D721Med (cell line): Measurements from ENCODE around the gene TNNC2.

ENCODE experiments used
- DNase-seq: peaks from one replicate; pipeline ENCODE4 v3.0.0; 2011; ENCODE audit warnings: low spot score; ENCODE audit not compliant: insufficient read length
- FAIRE-seq: peaks from 2 replicates; lab custom pipeline; 2011; peaks lifted over from hg19 to GRCh38; lab: Jason Lieb, UNC
- TF ChIP-seq, protein P1 (sequence below): IDR thresholded peaks from 2 replicates; pipeline ENCODE4 v1.5.1; 2012; ENCODE audit warnings: mild to moderate bottlenecking, control low read depth; ENCODE audit not compliant: insufficient read depth; ENCODE audit errors: missing control alignments

TNNC2 gene

DNA sequence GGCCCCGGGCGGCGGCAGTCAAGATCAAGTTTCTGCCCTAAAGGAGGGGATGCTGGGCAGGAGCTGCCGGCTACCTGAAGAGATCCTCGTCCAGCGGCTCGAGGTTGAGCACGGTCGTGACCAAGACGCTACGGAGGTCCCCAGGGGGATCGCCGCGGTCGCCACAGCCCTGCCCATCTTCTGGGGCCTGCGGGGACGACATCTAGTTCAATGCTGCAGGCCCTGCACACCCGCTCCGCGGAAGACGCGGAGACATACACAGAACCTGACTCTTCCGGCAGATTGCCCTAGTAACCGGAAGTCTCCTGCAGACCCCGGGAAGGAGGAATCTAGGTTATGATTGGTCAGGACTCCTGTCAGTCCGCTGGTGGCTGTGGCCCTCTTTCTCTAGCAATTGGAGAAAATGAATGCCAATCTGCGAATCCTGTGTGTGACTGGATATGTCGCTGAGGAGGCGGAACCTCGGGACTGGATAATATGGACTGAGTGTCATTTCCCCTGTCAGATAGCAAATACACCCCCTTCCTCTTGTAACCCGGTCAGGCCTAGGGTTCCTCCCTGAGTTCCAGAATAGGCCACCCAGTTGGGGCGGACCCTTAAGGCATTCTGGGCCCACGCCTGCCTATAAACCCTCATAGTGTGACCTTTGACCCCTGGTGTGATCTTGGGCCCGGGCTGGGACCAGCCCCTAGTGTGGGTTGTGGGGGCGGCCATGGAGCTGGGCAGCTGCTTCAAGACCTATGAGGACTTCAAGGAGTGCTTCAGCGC, 30.2 kb upstream of the TNNC2 start, which contains the start of the genes ACOT8 and ZSWIM3:
ACOT8 (minus strand) TSS at position 279 of the 768 bp plus-strand sequence; CDS start at position 202, 77 bp downstream.
ZSWIM3 (plus strand) TSS at position 501 of the 768 bp plus-strand sequence; CDS start at position 713, 212 bp downstream.
- DNase-seq (peak; percentile 99), FAIRE-seq (no peak)
- TF ChIP-seq, protein P1, sequence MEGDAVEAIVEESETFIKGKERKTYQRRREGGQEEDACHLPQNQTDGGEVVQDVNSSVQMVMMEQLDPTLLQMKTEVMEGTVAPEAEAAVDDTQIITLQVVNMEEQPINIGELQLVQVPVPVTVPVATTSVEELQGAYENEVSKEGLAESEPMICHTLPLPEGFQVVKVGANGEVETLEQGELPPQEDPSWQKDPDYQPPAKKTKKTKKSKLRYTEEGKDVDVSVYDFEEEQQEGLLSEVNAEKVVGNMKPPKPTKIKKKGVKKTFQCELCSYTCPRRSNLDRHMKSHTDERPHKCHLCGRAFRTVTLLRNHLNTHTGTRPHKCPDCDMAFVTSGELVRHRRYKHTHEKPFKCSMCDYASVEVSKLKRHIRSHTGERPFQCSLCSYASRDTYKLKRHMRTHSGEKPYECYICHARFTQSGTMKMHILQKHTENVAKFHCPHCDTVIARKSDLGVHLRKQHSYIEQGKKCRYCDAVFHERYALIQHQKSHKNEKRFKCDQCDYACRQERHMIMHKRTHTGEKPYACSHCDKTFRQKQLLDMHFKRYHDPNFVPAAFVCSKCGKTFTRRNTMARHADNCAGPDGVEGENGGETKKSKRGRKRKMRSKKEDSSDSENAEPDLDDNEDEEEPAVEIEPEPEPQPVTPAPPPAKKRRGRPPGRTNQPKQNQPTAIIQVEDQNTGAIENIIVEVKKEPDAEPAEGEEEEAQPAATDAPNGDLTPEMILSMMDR: no peak

DNA sequence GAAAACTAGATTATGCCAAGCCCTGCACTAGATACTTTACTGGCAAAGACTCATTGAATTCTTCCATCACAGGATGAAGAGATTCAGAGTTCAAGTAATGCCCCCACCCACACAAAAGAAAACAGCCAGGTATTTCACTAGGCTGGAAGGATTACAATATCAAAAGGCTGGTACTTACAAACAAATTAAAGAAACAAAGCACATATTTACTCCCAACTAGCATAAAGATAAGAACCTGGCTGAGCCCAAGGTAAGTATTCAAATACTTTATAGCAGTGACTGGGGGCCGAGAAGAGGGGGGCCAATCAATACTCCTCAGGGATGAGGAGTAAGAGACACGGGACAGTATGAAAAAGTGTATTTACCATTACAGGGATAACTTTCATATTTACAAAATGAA, 26.4 kb upstream of the TNNC2 start:
- DNase-seq: no peak

DNA sequence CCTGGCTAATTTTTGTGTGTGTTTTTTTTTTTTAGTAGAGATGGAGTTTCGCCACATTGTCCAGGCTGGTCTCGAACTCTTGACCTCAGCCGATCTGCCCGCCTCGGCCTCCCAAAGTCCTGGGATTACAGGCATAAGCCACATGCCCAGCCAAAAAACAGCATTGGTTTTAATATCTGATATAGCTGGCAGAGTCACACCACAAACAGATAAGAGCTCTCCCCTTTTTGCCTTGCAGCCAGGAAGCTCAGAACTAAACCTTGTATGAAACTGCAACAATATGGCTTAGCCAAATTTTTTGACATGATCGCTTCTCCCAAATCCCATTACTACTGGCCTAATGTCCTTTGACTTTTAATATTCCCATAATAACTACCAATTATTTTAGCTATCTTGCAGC, 25.2 kb upstream of the TNNC2 start:
- DNase-seq (no peak), FAIRE-seq (no peak)
- TF ChIP-seq, protein P1: no peak

More for the DNA sequence above, 26.4 kb upstream of the TNNC2 start:
- FAIRE-seq: no peak
- TF ChIP-seq, protein P1: no peak

DNA sequence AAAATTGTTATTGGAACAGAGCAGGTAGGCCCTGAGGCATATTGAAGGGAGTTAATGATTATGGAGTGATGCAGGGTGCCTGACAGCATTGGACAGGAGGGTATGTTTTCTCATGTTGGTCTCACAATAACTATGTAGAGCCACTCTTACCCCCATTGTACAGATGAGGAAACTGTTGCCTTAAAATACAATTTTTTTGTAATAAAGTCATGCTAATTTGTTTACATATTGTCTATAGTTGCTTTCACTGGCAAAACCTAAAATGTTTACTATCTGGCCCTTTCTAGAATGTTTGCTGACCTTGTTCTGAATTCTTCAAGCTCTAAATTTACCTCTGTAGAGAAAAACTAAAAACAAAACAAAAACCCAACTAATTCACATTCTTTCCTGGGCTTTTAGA, 24.4 kb upstream of the TNNC2 start:
- no peak for DNase-seq

DNA sequence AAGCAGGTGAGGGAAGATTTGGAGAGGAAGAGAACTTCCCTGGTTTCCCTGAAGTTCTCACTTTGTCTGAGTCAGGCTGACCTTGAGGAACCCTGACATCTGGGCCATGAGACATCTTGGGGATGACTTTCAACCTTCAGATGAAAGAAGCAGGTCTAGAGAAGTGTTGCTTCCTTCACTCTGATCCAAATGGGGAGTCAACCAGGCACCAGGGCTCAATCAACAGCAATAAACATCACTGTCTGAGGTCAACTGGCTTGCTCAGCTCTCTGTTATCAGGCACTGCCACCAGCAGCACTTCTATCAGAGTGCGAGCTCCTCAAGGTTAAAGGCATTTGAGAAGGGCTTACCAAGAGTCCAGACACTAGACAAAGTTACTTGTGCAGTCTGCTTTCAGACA, 23.8 kb upstream of the TNNC2 start:
- TF ChIP-seq, protein P1: no peak
- DNase-seq (no peak), FAIRE-seq (no peak)

More for the DNA sequence above, 24.4 kb upstream of the TNNC2 start:
- TF ChIP-seq, protein P1: no peak
- FAIRE-seq: no peak

DNA sequence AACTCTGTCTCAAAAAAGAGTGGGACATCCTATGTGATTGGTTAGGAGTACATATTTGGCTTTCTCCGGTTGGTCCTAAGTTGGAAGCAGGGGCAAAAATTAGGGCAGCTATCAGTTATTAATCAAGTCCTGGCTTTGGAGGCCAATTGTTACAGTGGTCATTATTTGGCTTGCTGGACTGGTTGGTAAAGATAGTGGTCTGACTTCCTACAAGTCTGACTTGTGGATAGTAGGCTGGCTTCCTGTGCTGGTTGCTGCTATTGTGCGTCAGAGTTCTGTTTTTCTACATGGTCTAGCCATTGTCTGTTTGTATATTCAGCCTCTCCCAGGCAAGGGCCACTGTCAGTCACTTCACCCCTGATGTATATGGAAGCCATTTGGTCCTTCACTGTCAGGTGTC, 23.1 kb upstream of the TNNC2 start:
- FAIRE-seq (no peak), DNase-seq (no peak)
- TF ChIP-seq, protein P1: no peak
